GM13976 (cell line): Measurements from ENCODE around the gene BATF3.
"Not testable (repeated sequence)": the region's sequence is repeated elsewhere in the genome, so short reads cannot be mapped to it uniquely, and the experiment has no call there.

ENCODE experiments used
- DNase-seq: peaks from one replicate; pipeline ENCODE4 v3.0.0; 2012; ENCODE audit warnings: low spot score
- CTCF ChIP-seq: IDR thresholded peaks from 2 replicates; pipeline ENCODE4 v1.5.1; 2012; ENCODE audit warnings: borderline replicate concordance, mild to moderate bottlenecking; ENCODE audit not compliant: insufficient read depth; ENCODE audit errors: extremely low read depth, missing control alignments, control extremely low read depth
- in situ Hi-C: fragments of 300-500 bp; cut with MboI; formaldehyde crosslinking; loops from one replicate; pipeline ENCODE4 v1.12.0; 2022; ENCODE audit warnings: low sequenced_read_pairs, mixed read lengths, inconsistent platforms; ENCODE audit not compliant: unreplicated experiment

The BATF3 gene

GRCh38 chr1:212733109-212733508 is 33.5 kb upstream of the BATF3 start:
- TF ChIP-seq CTCF, result no peak
- in situ Hi-C loops, result no loop called here
- no peak for DNase-seq

- TF ChIP-seq CTCF, result no peak
- in situ Hi-C loops, result no loop called here
- DNase-seq, result no peak
Measured at GRCh38 chr1:212731630-212732029, 32.0 kb upstream of the BATF3 start.

DNA sequence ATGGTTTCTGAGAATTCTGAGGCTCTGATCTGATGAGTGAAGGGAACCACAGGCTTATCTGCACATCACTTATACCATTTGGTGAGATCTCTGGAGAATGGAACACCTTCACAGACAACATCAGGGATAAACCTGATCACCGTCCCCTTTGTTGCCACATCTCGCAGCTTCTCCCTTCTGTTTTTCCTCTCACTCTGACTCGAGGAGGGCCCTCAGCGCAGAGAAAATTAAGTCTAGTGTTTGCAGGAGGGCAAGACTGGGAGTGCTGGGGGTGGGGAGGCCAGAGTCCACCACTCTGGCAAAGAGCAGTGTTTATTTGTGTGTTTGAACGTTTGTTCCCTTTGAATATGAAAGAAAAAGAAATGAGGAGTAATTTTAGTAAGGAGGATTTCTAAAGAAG is 29.0 kb upstream of the BATF3 start:
- in situ Hi-C loops, result no loop called here
- no peak for TF ChIP-seq CTCF
- DNase-seq, result no peak

DNA sequence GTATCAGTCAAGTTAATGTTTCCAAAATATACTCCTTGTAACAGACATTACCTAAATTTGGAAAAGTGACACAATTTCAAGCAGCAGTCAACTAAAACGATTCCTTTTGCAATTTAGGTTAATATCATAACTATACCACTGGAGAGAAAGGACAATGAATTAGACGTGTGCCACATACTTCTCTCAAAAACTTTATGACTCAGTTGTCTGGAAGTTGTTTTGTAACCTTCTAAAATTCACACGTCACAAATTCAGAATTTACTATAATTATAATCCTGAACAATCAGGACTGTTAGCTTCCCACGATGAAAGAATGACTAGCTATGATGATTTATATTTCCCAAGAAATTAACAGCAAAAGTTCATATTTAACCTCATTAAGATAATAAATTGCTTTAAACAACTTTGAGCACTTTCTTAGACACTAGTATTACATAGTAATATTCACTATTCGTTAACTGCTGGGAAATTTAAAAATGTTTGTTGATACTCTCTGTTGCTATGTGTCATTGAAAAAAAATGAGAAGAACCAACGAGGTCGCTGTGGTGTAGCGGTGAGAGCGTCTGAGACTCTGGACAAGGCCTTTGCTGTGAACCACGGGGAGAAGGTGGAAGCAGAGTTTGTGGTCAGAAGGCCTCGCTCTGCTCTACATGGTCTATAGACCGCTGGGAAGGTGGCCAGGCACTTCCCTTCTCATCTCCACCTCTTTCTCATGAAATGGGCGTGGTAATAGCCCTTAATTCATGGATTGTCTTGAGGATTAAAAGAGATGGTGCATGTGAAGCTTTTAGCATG is 27.9 kb upstream of the BATF3 start:
- in situ Hi-C loops, result no loop called here
- DNase-seq, result no peak
- TF ChIP-seq CTCF, result no peak

GRCh38 chr1:212724679-212725078 is 25.0 kb upstream of the BATF3 start:
- DNase-seq, in situ Hi-C loops: not testable (repeated sequence)

- DNase-seq, result no peak
- in situ Hi-C loops, result no loop called here
- no peak for TF ChIP-seq CTCF
Measured at GRCh38 chr1:212722270-212722957, 22.8 kb upstream of the BATF3 start.
